Stimulated activated naive CD8-positive, alpha-beta T cell treated with anti-CD3 and anti-CD28 coated beads, Interleukin-15, Interleukin-2, amounts not matched to agents 100 ng/mL and 50 ng/mL, for 24 hours (primary cell): Measurements from ENCODE around the gene ANKRD31.
A peak's percentile ranks its signal among the peaks of the same experiment; 100 is the strongest.
"Not testable (repeated sequence)": the region's sequence is repeated elsewhere in the genome, so short reads cannot be mapped to it uniquely, and the experiment has no call there.

Experiments
- H3K27ac Mint-ChIP-seq: one replicate; pipeline ENCODE4 v1.8.0; 2021; ENCODE audit warnings: mild to moderate bottlenecking, mixed read lengths
- H3K27me3 Mint-ChIP-seq: one replicate; pipeline ENCODE4 v1.8.0; 2021; ENCODE audit warnings: mixed read lengths
- H3K36me3 Mint-ChIP-seq: one replicate; pipeline ENCODE4 v1.8.0; 2021; ENCODE audit warnings: low read depth, mixed read lengths
- H3K4me1 Mint-ChIP-seq: one replicate; pipeline ENCODE4 v1.8.0; 2021; ENCODE audit warnings: low read depth, mixed read lengths
- H3K4me3 Mint-ChIP-seq: one replicate; pipeline ENCODE4 v1.8.0; 2021; ENCODE audit warnings: mild to moderate bottlenecking, mixed read lengths
- H3K9me3 Mint-ChIP-seq: one replicate; pipeline ENCODE4 v1.8.0; 2021; ENCODE audit warnings: mixed read lengths

The ANKRD31 gene

GRCh38 chr5:75236322-75237316 lies at the start of gene ANKRD31:
Gene ANKRD31 (minus strand): TSS chr5:75236878. CDS start chr5:75236686, 192 bp downstream.
- Mint-ChIP-seq H3K27me3 (no peaks in the 10 kb centered on the region), H3K27ac (peak within 1 kb of the TSS; percentile 98), H3K36me3 (no peaks in the 10 kb centered on the region), H3K9me3 (no peaks in the 10 kb centered on the region), H3K4me3 (peak within 1 kb of the TSS; percentile 91), H3K4me1 (peaks cover 20% of the 10 kb centered on the region)

- no peak overlapping the region for H3K4me3 Mint-ChIP-seq
- H3K4me1 Mint-ChIP-seq = no peaks in the 10 kb centered on the region
- no peaks in the 10 kb centered on the region for H3K36me3 Mint-ChIP-seq
- H3K9me3 Mint-ChIP-seq = peaks cover 6% of the 10 kb centered on the region
- H3K27ac Mint-ChIP-seq = no peak overlapping the region
- H3K27me3 Mint-ChIP-seq = peaks cover 12% of the 10 kb centered on the region
These were observed 49.6 kb upstream of the ANKRD31 start for GRCh38 chr5:75286211-75286773.

GRCh38 chr5:75282581-75282980 lies 45.9 kb upstream of the ANKRD31 start:
- H3K9me3 Mint-ChIP-seq = no peaks in the 10 kb centered on the region
- H3K27me3 Mint-ChIP-seq = no peaks in the 10 kb centered on the region
- H3K36me3 Mint-ChIP-seq = no peaks in the 10 kb centered on the region
- no peaks in the 10 kb centered on the region for H3K4me1 Mint-ChIP-seq
- H3K27ac Mint-ChIP-seq = no peak overlapping the region
- no peak overlapping the region for H3K4me3 Mint-ChIP-seq

GRCh38 chr5:75281716-75282465 lies 45.2 kb upstream of the ANKRD31 start:
- no peaks in the 10 kb centered on the region for H3K9me3 Mint-ChIP-seq
- no peaks in the 10 kb centered on the region for H3K36me3 Mint-ChIP-seq
- H3K4me1 Mint-ChIP-seq = no peaks in the 10 kb centered on the region
- H3K27me3 Mint-ChIP-seq = no peaks in the 10 kb centered on the region
- H3K4me3 Mint-ChIP-seq = no peak overlapping the region
- H3K27ac Mint-ChIP-seq = no peak overlapping the region

- Mint-ChIP-seq H3K4me1 (no peaks in the 10 kb centered on the region), H3K27ac (no peak overlapping the region)
These were observed 42.6 kb upstream of the ANKRD31 start for GRCh38 chr5:75279321-75279720.

GRCh38 chr5:75277463-75277862 lies 40.8 kb upstream of the ANKRD31 start:
- no peak overlapping the region for H3K4me3 Mint-ChIP-seq
- no peaks in the 10 kb centered on the region for H3K36me3 Mint-ChIP-seq
- H3K9me3 Mint-ChIP-seq = no peaks in the 10 kb centered on the region
- H3K27ac Mint-ChIP-seq = no peak overlapping the region
- H3K4me1 Mint-ChIP-seq = no peaks in the 10 kb centered on the region
- H3K27me3 Mint-ChIP-seq = no peaks in the 10 kb centered on the region

More at GRCh38 chr5:75279321-75279720, 42.6 kb upstream of the ANKRD31 start:
- no peaks in the 10 kb centered on the region for H3K27me3 Mint-ChIP-seq
- H3K9me3 Mint-ChIP-seq = no peaks in the 10 kb centered on the region
- no peaks in the 10 kb centered on the region for H3K36me3 Mint-ChIP-seq
- H3K4me3 Mint-ChIP-seq = no peak overlapping the region

- H3K27ac Mint-ChIP-seq = no peak overlapping the region
- no peaks in the 10 kb centered on the region for H3K36me3 Mint-ChIP-seq
- no peak overlapping the region for H3K4me3 Mint-ChIP-seq
- no peaks in the 10 kb centered on the region for H3K4me1 Mint-ChIP-seq
- no peaks in the 10 kb centered on the region for H3K9me3 Mint-ChIP-seq
- H3K27me3 Mint-ChIP-seq = no peaks in the 10 kb centered on the region
These were observed 39.1 kb upstream of the ANKRD31 start for GRCh38 chr5:75275756-75276155.

- Mint-ChIP-seq H3K9me3 (no peaks in the 10 kb centered on the region), H3K27ac (no peak overlapping the region), H3K4me3 (no peak overlapping the region)
These were observed 38.5 kb upstream of the ANKRD31 start for GRCh38 chr5:75275147-75275546.

GRCh38 chr5:75274486-75274885 lies 37.8 kb upstream of the ANKRD31 start:
- no peaks in the 10 kb centered on the region for H3K27me3 Mint-ChIP-seq
- H3K36me3 Mint-ChIP-seq = no peaks in the 10 kb centered on the region
- H3K4me1 Mint-ChIP-seq = no peaks in the 10 kb centered on the region
- H3K27ac Mint-ChIP-seq = no peak overlapping the region
- H3K4me3 Mint-ChIP-seq = no peak overlapping the region
- no peaks in the 10 kb centered on the region for H3K9me3 Mint-ChIP-seq

More at GRCh38 chr5:75275147-75275546, 38.5 kb upstream of the ANKRD31 start:
- Mint-ChIP-seq H3K4me1 (no peaks in the 10 kb centered on the region), H3K36me3 (no peaks in the 10 kb centered on the region), H3K27me3 (no peaks in the 10 kb centered on the region)

GRCh38 chr5:75270605-75271004 lies 33.9 kb upstream of the ANKRD31 start:
- not testable (repeated sequence) for H3K27ac Mint-ChIP-seq, H3K4me1 Mint-ChIP-seq, H3K4me3 Mint-ChIP-seq, H3K9me3 Mint-ChIP-seq, H3K27me3 Mint-ChIP-seq, H3K36me3 Mint-ChIP-seq

GRCh38 chr5:75265731-75266130 lies 29.1 kb upstream of the ANKRD31 start:
- H3K4me1 Mint-ChIP-seq = no peaks in the 10 kb centered on the region
- no peak overlapping the region for H3K4me3 Mint-ChIP-seq
- peaks cover 7% of the 10 kb centered on the region for H3K27me3 Mint-ChIP-seq
- no peaks in the 10 kb centered on the region for H3K9me3 Mint-ChIP-seq
- no peaks in the 10 kb centered on the region for H3K36me3 Mint-ChIP-seq
- H3K27ac Mint-ChIP-seq = no peak overlapping the region

- Mint-ChIP-seq H3K27ac (no peak overlapping the region), H3K4me1 (no peaks in the 10 kb centered on the region), H3K9me3 (no peaks in the 10 kb centered on the region), H3K4me3 (no peak overlapping the region), H3K36me3 (no peaks in the 10 kb centered on the region), H3K27me3 (peaks cover 7% of the 10 kb centered on the region)
These were observed 25.6 kb upstream of the ANKRD31 start for GRCh38 chr5:75262271-75262670.

GRCh38 chr5:75260708-75261107 lies 24.0 kb upstream of the ANKRD31 start:
- Mint-ChIP-seq H3K9me3 (peaks cover 4% of the 10 kb centered on the region), H3K4me3 (no peak overlapping the region), H3K4me1 (no peaks in the 10 kb centered on the region), H3K36me3 (peaks cover 3% of the 10 kb centered on the region), H3K27me3 (peaks cover 13% of the 10 kb centered on the region), H3K27ac (no peak overlapping the region)

- not testable (repeated sequence) for H3K4me3 Mint-ChIP-seq, H3K36me3 Mint-ChIP-seq, H3K27ac Mint-ChIP-seq, H3K4me1 Mint-ChIP-seq, H3K9me3 Mint-ChIP-seq, H3K27me3 Mint-ChIP-seq
These were observed 13.8 kb upstream of the ANKRD31 start for GRCh38 chr5:75250452-75250851.

- H3K4me3 Mint-ChIP-seq = no peak overlapping the region
- H3K36me3 Mint-ChIP-seq = no peaks in the 10 kb centered on the region
- no peak overlapping the region for H3K27ac Mint-ChIP-seq
- H3K27me3 Mint-ChIP-seq = no peaks in the 10 kb centered on the region
- H3K9me3 Mint-ChIP-seq = no peaks in the 10 kb centered on the region
- no peaks in the 10 kb centered on the region for H3K4me1 Mint-ChIP-seq
These were observed 8.3 kb upstream of the ANKRD31 start for GRCh38 chr5:75245023-75245422.
